Caco-2 (cell line): ENCODE measurements around the gene CDH16. TPM values are rescaled to one million over a fixed set of nuclear protein-coding genes. Genes with fewer than 3 reads are reported as not detected.

Experiments
- Bru-seq: library from RNA; stranded (reverse); fragments of 400-500 nt; gene quantifications from one replicate; lab custom pipeline; 2021; lab: Mats Ljungman, UMichigan
- BruChase-seq, 2 experiments: library from RNA; stranded (reverse); fragments of 400-500 nt; gene quantifications; one replicate each; lab custom pipeline; 2021; lab: Mats Ljungman, UMichigan
- BruUV-seq: library from RNA; stranded (reverse); fragments of 400-500 nt; replicated peaks from 2 replicates; lab custom pipeline; 2021; lab: Mats Ljungman, UMichigan
- CTCF ChIA-PET: fragments of 300-600 bp; sonication (Branson Sonifier 250); formaldehyde crosslinking; loops from one replicate; lab custom pipeline; 2022; ENCODE audit warnings: antibody characterized with exemption; lab: Charles Lee
- POLR2A ChIA-PET: fragments of 300-600 bp; sonication (Branson Sonifier 250); formaldehyde crosslinking; loops from one replicate; lab custom pipeline; 2022; ENCODE audit warnings: antibody characterized with exemption; lab: Charles Lee
- DNase-seq, 2 experiments: peaks; one replicate each; pipeline versions ENCODE4 v3.0.0 to v3.0.0-alpha.2; 2020 to 2022
- H3K27me3 ChIP-seq: replicated peaks from 2 replicates; pipeline ENCODE4 v1.6.0; 2011; ENCODE audit warnings: low read length; ENCODE audit not compliant: control insufficient read depth, insufficient read depth
- H3K36me3 ChIP-seq: 2 replicates; pipeline ENCODE4 v1.5.1; 2011; ENCODE audit warnings: low read length; ENCODE audit not compliant: control insufficient read depth, insufficient read depth
- H3K4me1 ChIP-seq: fragments of 250-450 bp; sonication (Bioruptor Pico); 2 replicates; pipeline ENCODE4 v1.5.1; 2020; ENCODE audit warnings: mild to moderate bottlenecking
- H3K4me3 ChIP-seq: 2 replicates; pipeline ENCODE4 v1.5.1; 2011; ENCODE audit warnings: low read depth, mild to moderate bottlenecking, control low read depth, low read length
- H3K9me3 ChIP-seq: fragments of 250-450 bp; sonication (Bioruptor Pico); 2 replicates; pipeline ENCODE4 v1.5.1; 2020; ENCODE audit warnings: mild to moderate bottlenecking, moderate library complexity
- H3K27ac Mint-ChIP-seq: one replicate; pipeline ENCODE4 v1.8.0; 2022; ENCODE audit warnings: mixed read lengths; ENCODE audit not compliant: unreplicated experiment
- H3K27me3 Mint-ChIP-seq: one replicate; pipeline ENCODE4 v1.8.0; 2022; ENCODE audit warnings: mixed read lengths; ENCODE audit not compliant: insufficient read depth, unreplicated experiment
- H3K36me3 Mint-ChIP-seq: one replicate; pipeline ENCODE4 v1.8.0; 2022; ENCODE audit warnings: mild to moderate bottlenecking, mixed read lengths; ENCODE audit not compliant: insufficient read depth, unreplicated experiment
- H3K4me1 Mint-ChIP-seq: one replicate; pipeline ENCODE4 v1.8.0; 2022; ENCODE audit warnings: low read depth, mixed read lengths; ENCODE audit not compliant: unreplicated experiment
- H3K4me3 Mint-ChIP-seq: one replicate; pipeline ENCODE4 v1.8.0; 2022; ENCODE audit warnings: mild to moderate bottlenecking, moderate library complexity, mixed read lengths; ENCODE audit not compliant: unreplicated experiment
- H3K9me3 Mint-ChIP-seq: one replicate; pipeline ENCODE4 v1.8.0; 2022; ENCODE audit warnings: mixed read lengths; ENCODE audit not compliant: unreplicated experiment
- intact Hi-C: fragments of 100-400 bp; cut with micrococcal nuclease; formaldehyde crosslinking; loops from one replicate; pipeline ENCODE4 v1.10.0; 2022; ENCODE audit not compliant: unreplicated experiment
- long read RNA-seq: library from polyadenylated mRNA; stranded (forward); transcript quantifications from one replicate; pipeline ENCODE4 v2.0.0, GENCODE V29; 2022
- total RNA-seq: library from RNA; stranded (reverse); gene quantifications from 2 replicates; pipeline ENCODE4 v1.2.3, GENCODE V29; 2022
- TF ChIP-seq, protein P1 (sequence below), 2 experiments: fragments of 200-600 bp in 1 of 2; IDR thresholded peaks; 1 replicate in 1 of 2; 2 replicates in 1 of 2; pipeline versions ENCODE4 v1.5.1 to v1.8.0; 2011 to 2022; ENCODE audit warnings: antibody characterized with exemption in 1 of 2, control low read depth in 1 of 2, inconsistent platforms in 1 of 2, low read depth in 1 of 2, low read length in 1 of 2, mild to moderate bottlenecking in 1 of 2, moderate library complexity in 1 of 2; ENCODE audit not compliant: insufficient read depth in 1 of 2, severe bottlenecking in 1 of 2, unreplicated experiment in 1 of 2

Gene CDH16
- total RNA-seq (0.48 and 0.81 TPM in 2 replicates), Bru-seq, nascent RNA (not detected), BruChase-seq, experiment 1, labeled RNA remaining after a 2-hour chase (percentile 18 among the genes with signal in this experiment), BruChase-seq, experiment 2, labeled RNA remaining after a 6-hour chase (percentile 23 among the genes with signal in this experiment)
- long read RNA-seq, partial matches to known transcripts, result 1 of 3 reads
- long read RNA-seq, other reads (novel, unspliced or antisense), result 0 of 3 reads

DNA sequence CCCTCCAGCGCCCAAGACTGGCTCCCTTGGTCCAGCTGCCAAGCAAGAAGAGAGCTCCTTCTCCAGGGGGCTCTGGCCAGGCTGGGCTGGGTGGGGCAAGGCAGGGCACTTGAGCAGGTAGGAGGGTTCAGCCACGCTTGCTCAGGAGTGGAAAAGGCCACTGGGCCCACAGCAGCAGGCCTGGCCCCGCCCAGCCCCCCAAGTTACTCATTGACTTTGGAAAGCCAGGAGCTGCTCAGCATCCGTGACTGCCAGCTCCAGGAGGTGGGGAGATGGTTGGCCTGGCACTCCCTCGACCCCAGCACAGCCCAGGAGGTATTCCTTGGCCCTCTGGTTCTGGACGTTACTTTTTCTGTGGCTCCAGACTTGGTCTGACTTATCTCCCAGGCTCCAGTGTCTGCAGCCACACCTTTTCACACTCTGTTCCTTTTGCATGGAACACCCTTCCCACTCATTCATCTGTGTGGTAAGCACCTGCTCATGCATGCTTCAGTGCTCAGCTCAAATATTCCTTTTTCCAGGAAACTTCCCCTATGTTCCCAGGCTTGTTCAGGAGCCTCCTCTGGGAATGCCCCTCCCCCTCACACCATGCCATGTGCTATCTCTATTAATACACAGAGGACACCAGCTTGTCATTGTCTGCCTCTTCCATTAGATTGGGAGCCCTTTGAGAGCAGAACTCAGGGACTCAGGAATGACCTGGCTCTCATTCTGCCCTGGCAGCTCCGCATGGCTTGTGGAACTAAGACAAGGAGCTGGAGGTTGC, at the start of gene CDH16:
Gene CDH16, minus strand, starts transcription at position 83 of the 766 bp plus-strand sequence. CDS start 820 bp downstream, outside the sequence.
- TF ChIP-seq, protein P1, sequence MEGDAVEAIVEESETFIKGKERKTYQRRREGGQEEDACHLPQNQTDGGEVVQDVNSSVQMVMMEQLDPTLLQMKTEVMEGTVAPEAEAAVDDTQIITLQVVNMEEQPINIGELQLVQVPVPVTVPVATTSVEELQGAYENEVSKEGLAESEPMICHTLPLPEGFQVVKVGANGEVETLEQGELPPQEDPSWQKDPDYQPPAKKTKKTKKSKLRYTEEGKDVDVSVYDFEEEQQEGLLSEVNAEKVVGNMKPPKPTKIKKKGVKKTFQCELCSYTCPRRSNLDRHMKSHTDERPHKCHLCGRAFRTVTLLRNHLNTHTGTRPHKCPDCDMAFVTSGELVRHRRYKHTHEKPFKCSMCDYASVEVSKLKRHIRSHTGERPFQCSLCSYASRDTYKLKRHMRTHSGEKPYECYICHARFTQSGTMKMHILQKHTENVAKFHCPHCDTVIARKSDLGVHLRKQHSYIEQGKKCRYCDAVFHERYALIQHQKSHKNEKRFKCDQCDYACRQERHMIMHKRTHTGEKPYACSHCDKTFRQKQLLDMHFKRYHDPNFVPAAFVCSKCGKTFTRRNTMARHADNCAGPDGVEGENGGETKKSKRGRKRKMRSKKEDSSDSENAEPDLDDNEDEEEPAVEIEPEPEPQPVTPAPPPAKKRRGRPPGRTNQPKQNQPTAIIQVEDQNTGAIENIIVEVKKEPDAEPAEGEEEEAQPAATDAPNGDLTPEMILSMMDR (IDR thresholded peaks at IDR 0.05; ENCODE audit: insufficient read depth in 1 of 2, low read depth in 1 of 2, low read length in 1 of 2, severe bottlenecking in 1 of 2, unreplicated experiment in 1 of 2), result no peak
- Mint-ChIP-seq H3K4me3 (no peak within 1 kb of the TSS), H3K4me1 (no peaks in the 10 kb centered on the region), H3K9me3 (no peaks in the 10 kb centered on the region), H3K36me3 (no peaks in the 10 kb centered on the region), H3K27ac (no peak within 1 kb of the TSS), H3K27me3 (no peaks in the 10 kb centered on the region)
- no peak for DNase-seq
- H3K9me3 ChIP-seq, result no peaks in the 10 kb centered on the region
- ChIA-PET POLR2A (interaction anchor here (0.6 kb wide), 1 partner anchor 26 kb away, joined by 3 read pairs; no protein-coding TSS in a partner anchor), CTCF (interaction anchor here (1.2 to 1.7 kb wide), 5 partner anchors 9 to 42 kb away, joined by 3 to 6 read pairs (median 4); partner anchors contain the start of gene CES3)
- H3K4me1 ChIP-seq, result no peaks in the 10 kb centered on the region
- intact Hi-C loops, result no loop called here
- H3K4me3 ChIP-seq, result no peak within 1 kb of the TSS
- H3K36me3 ChIP-seq, result no peaks in the 10 kb centered on the region
- BruUV-seq, result no TSS peak
- no peaks in the 10 kb centered on the region for H3K27me3 ChIP-seq

- POLR2A ChIA-PET, result no interaction called here
- DNase-seq, result no peak
- CTCF ChIA-PET, result interaction anchor here (0.9 to 1.2 kb wide), 3 partner anchors 43 to 54 kb away, joined by 3 to 5 read pairs (median 4); no protein-coding TSS in a partner anchor
- Mint-ChIP-seq H3K36me3 (peaks cover 6% of the 10 kb centered on the region), H3K9me3 (no peaks in the 10 kb centered on the region), H3K27me3 (peaks cover 7% of the 10 kb centered on the region), H3K27ac (no peak overlapping the region), H3K4me3 (no peak overlapping the region), H3K4me1 (no peaks in the 10 kb centered on the region)
- no TSS peak for BruUV-seq
- Histone ChIP-seq H3K4me3 (no peak overlapping the region), H3K9me3 (no peaks in the 10 kb centered on the region), H3K27me3 (no peaks in the 10 kb centered on the region), H3K36me3 (no peaks in the 10 kb centered on the region), H3K4me1 (no peaks in the 10 kb centered on the region)
- TF ChIP-seq, protein P1 (IDR thresholded peaks at IDR 0.05; ENCODE audit: insufficient read depth in 1 of 2, low read depth in 1 of 2, low read length in 1 of 2, severe bottlenecking in 1 of 2, unreplicated experiment in 1 of 2), result no peak
- intact Hi-C loops, result no loop called here
Measured at GRCh38 chr16:66964049-66964448, 45.4 kb upstream of the CDH16 start.

- intact Hi-C loops, result no loop called here
- Mint-ChIP-seq H3K36me3 (peaks cover 6% of the 10 kb centered on the region), H3K27me3 (peaks cover 7% of the 10 kb centered on the region)
Measured at GRCh38 chr16:66961914-66962313, 43.2 kb upstream of the CDH16 start.

More at GRCh38 chr16:66961914-66962313, 43.2 kb upstream of the CDH16 start:
- Histone ChIP-seq H3K9me3 (no peaks in the 10 kb centered on the region), H3K27me3 (no peaks in the 10 kb centered on the region), H3K4me3 (no peak overlapping the region), H3K4me1 (no peaks in the 10 kb centered on the region), H3K36me3 (no peaks in the 10 kb centered on the region)
- Mint-ChIP-seq H3K4me1 (no peaks in the 10 kb centered on the region), H3K9me3 (no peaks in the 10 kb centered on the region), H3K27ac (no peak overlapping the region), H3K4me3 (no peak overlapping the region)
- TF ChIP-seq, protein P1 (IDR thresholded peaks at IDR 0.05; ENCODE audit: insufficient read depth in 1 of 2, low read depth in 1 of 2, low read length in 1 of 2, severe bottlenecking in 1 of 2, unreplicated experiment in 1 of 2), result no peak
- CTCF ChIA-PET, result no interaction called here
- POLR2A ChIA-PET, result no interaction called here
- DNase-seq, result no peak
- no TSS peak for BruUV-seq
